ENCODE results near the gene ZBTB16.

GRCh38 chr11:114076921-114077331, 17.4 kb downstream of the ZBTB16 start:
- TF ChIP-seq, protein P1, sequence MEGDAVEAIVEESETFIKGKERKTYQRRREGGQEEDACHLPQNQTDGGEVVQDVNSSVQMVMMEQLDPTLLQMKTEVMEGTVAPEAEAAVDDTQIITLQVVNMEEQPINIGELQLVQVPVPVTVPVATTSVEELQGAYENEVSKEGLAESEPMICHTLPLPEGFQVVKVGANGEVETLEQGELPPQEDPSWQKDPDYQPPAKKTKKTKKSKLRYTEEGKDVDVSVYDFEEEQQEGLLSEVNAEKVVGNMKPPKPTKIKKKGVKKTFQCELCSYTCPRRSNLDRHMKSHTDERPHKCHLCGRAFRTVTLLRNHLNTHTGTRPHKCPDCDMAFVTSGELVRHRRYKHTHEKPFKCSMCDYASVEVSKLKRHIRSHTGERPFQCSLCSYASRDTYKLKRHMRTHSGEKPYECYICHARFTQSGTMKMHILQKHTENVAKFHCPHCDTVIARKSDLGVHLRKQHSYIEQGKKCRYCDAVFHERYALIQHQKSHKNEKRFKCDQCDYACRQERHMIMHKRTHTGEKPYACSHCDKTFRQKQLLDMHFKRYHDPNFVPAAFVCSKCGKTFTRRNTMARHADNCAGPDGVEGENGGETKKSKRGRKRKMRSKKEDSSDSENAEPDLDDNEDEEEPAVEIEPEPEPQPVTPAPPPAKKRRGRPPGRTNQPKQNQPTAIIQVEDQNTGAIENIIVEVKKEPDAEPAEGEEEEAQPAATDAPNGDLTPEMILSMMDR (IDR thresholded peaks at IDR 0.05) = no peak
- TF ChIP-seq EZH2phosphoT487 (IDR thresholded peaks at IDR 0.05) = no peak

Data from neural progenitor cell (in vitro differentiated cells).